NCI-H524 (cell line): ENCODE measurements around the gene CARF.
A peak's percentile ranks its signal among the peaks of the same experiment; 100 is the strongest.
"Not testable (repeated sequence)": the region's sequence is repeated elsewhere in the genome, so short reads cannot be mapped to it uniquely, and the experiment has no call there.

Source experiments
- DNase-seq, 2 experiments: peaks; one replicate each; lab custom pipeline; 2025; lab: John Stamatoyannopoulos, UW

The CARF gene

DNA sequence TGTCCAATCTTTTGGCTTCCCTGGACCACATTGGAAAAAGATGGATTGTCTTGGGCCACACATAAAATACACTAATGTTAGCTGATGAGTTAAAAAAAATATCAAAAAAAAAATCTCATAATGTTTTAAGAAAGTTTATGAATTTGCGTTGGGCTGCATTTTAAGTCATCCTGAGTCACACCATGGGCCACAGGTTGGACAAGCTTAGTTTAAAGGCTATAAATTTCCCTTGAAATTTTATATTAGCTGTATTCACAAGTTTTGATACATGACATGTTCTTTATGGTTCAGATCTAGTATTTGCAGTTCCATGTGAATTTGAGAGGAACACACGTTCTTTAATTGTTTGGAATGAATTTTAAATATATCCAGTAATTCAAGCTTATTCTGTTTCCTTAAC is 21.9 kb downstream of the CARF start:
- DNase-seq: no peak

DNA sequence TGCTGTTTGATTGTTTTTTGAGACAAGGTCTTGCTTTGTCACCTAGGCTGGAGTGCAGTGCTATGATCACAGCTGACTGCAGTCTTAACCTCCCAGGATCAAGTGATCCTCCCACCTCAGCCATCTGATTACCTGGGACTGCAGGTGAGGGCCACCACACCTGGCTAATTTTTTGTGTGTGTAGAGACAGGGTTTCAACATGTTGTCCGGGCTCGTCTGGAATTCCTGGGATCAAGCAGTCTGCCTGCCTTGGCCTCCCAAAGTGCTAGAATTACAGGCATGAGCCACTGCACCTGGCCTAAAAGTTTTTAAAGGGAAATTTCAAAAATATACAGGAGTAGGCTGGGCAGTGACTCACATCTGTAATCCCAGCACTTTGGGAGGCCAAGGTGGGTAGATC is 22.4 kb downstream of the CARF start:
- DNase-seq: no peak

DNA sequence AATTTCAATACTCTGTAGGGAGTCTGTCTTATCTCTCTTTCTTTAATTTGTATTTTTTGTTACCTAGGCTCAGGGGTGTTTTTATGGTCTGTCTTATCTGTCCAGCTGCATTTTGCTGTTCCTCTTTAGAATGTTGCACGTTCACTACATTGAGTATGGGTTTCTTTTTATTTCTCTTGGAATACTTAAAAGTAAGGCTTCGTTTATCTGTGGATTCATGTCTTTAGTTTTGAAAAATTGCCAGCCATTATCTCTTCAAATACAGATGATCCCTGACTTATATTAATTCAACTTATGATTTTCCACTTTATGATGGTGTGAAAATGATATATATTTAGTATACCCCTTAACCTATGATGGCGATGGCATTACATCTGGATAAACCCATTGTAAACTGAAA is 26.9 kb downstream of the CARF start:
- no peak for DNase-seq

DNA sequence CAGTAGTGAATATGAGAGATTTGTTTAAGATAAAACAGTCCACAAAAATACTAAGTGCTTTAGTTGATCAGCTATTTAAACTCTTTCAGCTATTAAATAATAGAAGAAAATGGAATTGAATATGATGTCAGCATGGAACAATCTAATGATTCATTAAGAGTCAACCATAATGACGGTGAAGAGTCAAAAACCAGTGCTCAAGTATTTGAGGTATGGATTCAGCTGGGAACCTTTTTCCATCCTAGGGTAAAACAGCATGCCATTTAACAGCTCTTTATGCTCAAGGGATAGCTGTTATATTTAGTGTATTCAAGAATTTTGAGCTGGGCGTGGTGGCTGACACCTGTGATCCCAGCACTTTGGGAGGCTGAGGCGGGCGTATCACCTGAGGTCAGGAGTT is 29.7 kb downstream of the CARF start:
- DNase-seq: no peak

DNA sequence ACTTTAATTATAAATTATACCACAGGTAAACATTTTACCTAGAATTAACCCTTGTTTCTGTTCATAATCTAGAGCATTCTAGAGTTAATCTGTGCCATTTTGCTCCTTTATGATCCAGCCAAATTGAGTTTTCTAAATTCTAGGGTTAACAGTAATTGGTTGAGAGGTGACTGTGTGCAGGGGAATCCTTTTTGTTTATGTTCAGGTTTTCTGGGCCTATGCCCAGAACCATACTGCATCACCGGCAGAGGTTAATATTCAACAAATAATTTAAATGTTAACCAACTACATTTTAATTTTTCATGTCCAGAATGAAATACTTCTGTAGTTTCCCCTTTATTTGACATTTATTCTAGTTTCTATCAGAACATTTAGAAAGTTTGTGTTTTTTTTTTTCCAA is 32.3 kb downstream of the CARF start:
- no peak for DNase-seq

DNA sequence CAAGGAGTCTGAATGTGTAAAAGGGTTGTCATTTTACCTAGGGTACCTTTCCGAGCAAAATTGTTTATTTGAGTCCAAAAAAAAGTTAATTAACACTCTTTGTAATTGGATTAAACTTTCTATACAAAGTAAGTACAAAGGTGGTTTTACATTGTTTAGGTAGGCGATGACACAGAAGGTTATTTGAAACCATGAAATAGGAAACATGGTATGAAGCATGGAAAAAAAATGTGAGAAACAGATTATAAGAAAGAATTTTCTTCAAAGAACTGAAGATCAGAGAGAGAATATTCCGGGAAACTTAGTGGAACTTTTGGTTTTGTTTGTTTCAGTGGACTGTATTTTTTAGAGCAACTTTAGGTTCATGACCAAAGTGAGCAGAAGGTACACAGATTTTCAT is 32.7 kb downstream of the CARF start:
- DNase-seq: no peak

DNA sequence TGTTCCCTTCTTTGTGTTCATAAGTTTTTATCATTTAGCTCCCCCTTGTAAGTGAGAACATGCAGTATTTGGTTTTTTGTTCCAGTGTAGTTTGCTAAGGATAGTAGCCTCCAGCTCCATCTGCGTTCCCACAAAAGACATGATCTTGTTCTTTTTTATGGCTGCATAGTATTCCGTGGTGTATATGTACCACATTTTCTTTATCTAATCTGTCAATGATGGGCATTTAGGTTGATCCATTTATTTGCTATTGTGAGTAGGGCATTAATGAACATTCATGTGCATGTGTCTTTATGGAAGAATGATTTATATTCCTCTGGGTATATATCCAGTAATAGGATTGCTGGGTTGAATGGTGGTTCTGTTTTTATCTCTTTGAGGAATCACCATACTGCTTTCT is 33.4 kb downstream of the CARF start:
- DNase-seq: no peak

DNA sequence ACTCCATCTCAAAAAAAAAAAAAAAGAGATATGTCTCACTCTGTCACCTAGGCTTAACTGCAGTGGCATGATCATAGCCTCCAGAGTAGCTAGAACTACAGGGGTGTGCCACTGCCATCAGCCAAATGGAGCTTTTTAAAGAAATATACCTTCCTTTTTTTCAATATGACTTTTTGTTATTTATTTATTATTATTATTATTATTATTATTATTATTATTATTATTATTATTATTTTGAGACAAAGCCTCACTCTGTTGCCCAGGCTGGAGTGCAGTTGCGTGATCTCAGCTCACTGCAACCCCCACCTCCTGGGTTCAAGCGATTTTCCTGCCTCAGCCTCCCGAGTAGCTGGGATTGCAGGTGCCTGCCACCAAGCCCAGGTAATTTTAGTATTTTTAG is 37.3 kb downstream of the CARF start:
- DNase-seq: not testable (repeated sequence)

DNA sequence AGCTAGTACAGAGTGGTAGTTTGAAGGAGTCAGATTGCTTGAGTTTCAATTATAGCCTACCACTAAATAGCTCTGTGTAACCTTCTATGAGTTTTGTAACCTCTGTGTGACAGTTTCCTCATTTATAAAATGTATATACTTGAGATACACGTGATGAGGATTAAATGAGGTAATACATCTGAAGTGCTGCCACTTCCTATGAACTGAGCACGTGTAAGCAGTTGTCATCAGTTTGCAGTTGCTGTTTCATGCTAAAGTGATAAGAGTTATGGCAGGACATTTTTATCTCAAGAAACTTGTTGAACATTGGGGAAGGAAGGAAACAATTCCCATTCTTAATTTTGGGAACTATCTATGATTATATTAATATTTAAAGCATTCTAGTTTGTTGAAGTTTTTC is 38.5 kb downstream of the CARF start:
- peak in 1 of 2 experiments; percentile 29 for DNase-seq

DNA sequence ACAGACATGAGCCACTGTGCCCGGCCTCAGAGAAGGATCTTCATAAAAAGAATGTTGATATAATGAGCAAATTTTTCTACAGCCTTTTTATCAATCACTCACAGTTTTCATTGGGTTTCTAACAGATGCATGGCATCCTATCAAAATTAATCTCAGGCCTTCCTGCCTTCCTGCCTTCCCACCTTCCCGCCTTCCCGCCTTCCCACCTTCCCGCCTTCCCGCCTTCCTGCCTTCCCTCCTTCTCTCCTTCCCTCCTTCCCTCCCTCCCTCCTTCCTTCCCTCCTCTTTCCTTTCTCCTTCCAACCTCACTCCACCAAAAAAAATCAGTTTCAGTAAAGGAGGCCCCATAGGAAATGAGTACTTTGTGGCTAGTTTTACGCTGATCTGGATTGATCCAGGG is 48.4 kb downstream of the CARF start:
- DNase-seq: no peak

DNA sequence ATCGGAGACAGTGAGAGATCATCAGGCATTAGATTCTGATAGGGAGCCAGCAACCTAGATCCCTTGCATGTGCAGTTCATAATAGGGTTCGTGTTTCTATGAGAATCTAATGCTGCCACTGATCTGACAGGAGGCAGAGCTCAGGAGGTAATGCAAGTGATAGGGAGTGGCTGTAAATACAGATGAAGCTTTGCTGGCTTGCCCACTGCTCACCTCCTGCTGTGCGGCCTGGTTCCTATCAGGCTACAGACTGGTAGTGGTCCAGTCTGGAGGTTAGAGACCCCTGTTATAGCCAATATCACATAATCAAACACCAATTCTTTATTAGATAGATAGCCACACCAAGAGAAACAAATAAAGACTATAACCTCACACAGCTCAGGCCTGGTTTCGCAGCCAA is 51.6 kb downstream of the CARF start:
- no peak for DNase-seq

DNA sequence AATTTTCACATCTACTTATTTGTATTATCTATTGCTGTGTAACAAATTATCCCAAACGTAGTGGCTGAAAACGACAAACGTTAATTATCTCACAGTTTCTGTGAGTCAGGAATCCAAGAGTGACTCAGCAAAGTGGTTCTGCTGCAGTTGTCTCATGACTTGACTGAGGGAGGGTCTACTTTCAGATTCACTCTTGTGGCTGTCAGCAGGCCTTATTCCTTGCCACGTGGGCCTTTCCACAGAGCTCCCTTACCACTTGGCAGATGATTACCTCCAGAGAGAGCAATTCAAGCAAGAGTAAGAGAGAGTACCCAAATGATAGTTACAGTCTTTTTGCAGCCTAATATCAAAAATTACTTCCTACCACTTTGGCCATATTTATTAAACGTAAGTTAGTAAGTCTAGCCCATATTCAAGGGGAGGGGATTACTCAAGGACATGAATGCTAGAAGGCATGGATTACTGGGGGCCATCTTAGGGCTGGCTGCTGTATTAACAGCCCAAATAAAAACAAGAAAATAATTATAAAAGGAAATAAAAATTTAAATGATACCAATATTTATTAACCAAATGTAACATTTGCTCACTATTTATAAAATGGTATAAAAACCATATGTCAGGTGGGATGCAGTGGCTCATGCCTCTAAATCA is 53.9 kb downstream of the CARF start:
- no peak for DNase-seq

DNA sequence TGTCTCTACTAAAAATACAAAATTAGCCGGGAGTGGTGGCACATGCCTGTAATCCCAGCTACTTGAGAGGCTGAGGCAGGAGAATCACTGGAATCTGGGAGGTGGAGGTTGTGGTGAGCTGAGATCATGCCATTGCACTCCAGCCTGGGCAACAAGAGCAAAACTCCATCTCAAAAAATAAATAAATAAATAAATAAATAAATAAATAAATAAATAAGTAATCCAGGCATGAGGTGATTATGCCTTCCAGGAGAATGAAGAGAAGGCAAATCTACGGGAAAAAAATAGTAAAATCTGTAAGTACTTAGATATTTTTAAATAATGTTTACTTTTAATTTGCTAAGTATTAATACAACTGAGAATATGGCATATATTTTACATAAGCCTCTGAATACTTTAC is 57.3 kb downstream of the CARF start:
- DNase-seq: not testable (repeated sequence)

DNA sequence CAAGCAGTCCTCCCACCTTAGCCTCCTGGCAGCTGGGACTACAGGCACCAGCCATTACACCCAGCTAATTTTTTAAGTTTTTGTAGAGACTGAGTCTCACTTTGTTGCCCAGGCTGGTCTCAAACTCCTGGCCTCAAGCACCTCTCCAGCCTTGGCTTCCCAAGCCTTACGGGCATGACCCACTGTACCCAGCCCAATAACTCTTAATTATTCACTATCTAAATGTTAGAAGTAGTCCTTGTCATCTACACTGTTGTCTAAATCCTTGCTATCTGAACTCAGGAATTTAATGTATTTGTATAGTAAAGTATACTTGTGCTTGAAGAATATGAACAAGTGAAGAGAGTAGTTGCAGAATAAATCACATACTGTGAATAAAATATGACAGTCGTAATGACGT is 64.7 kb downstream of the CARF start:
- DNase-seq: no peak

DNA sequence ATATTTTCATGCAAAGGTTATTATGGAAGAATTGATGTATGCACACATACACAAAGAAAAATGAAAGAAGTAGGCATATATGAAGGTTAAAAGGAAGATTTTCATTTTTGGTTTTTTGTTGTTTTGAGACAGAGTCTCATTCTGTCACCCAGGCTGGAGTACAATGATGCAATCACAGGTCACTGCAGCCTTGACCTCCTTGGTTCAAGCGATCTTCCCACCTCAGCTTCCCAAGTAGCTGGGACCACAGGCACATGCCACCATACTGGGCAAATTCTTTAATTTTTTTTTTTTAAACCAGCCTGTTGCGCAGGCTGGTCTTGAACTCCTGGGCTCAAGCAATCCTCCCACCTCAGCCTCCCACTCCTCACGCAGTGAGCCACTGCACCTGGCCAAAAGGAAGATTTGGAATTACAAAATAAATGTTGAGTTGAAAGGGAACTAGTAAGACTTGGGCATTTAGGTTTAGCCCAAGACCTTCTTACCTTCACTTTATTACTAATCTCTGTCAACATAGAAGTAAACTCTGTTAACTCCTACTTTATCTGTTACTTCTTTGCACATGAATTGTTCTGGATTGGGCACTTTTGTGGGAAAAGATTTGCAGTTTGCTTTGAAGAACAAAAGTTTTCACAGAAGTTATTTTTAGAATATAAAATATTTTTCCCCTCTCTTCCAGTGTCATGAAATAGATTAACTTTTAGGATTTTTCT is 70.9 kb downstream of the CARF start:
- DNase-seq: no peak

DNA sequence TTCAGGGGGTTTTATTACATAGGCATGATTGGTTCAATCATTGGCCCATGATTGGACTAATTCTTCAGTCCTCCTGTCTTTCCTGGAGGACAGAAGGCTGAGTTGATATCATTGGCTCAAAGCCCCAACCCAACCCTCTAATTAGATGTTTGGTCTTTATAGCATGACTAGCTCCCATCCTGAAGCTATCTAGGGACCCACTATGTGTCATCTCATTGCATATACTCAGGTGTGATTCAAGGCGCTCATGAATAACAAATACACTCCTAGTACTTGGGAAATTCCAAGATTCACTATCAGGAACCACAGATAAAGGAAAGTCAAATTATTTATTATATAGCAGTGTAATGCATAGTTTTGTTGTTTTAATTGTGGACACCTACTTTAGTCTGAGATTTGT is 77.7 kb downstream of the CARF start:
- DNase-seq: no peak

DNA sequence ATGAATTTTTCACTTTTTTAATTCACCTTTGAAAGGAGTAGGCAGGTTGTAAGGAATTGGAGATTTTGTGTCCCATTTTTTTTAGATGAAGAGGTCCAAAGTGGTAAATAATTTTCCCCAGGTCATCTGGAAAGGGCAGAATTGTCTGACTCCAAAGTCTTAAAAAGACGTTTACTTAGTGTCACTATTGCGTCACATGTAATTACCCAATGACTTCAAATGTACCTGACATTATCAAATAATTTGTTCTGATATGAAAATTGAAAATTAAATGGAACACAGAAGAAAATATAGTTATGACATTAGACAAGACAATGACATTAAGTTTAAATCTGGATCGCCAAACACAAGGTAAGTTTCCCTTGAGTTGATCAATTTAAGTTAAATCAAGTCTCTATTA is 78.4 kb downstream of the CARF start:
- no peak for DNase-seq

DNA sequence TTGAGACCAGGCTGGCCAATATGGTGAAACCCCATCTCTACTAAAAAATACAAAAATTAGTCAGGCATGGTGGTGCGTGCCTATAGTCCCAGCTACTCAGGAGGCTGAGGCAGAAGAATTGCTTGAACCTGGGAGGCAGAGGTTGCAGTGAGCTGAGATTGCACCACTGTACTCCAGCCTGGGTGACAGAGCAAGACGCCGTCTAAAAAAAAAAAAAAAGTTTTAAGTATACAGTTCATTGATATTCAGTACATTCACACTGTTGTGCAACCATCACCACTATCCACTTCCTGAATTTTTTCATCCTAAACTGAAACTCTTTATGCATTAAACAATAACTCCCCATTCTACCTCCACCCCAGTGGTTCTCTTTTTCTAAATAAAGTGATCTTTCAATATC is 85.0 kb downstream of the CARF start:
- not testable (repeated sequence) for DNase-seq

DNA sequence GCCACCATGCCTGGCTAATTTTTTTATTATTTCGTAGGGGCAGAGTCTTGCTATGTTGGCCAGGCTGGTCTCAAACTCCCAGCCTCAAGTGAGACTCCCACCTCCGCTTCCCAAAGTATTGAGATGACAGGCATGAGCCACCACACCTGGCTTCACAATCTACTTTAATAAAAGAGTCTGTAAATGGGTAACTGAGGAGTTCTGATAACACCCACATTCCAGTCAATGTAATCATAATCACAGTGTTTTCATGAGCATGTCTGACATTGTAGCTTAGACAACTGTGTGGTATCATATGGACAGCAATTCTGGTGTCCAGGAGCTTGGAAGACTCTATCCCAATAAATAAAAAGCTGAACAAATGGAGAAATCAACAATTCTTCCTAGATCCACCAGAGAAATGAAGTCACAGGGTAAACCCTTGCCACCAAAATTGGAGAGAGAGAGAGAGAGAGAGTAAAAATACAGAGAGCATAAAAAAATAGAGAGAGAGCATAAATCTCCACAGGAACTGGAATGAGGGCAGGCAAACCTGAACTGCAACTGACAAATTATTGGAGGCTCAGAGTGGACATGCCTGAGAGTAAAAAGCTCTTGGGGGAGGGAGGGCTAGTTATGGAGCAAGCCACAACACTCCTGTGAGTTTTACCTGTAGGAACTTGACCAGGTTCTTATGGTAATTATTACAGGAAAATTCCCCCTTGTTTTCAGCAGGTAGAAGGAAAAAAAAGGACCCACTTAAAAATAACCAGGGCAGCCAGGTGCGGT is 90.2 kb downstream of the CARF start:
- DNase-seq: no peak

DNA sequence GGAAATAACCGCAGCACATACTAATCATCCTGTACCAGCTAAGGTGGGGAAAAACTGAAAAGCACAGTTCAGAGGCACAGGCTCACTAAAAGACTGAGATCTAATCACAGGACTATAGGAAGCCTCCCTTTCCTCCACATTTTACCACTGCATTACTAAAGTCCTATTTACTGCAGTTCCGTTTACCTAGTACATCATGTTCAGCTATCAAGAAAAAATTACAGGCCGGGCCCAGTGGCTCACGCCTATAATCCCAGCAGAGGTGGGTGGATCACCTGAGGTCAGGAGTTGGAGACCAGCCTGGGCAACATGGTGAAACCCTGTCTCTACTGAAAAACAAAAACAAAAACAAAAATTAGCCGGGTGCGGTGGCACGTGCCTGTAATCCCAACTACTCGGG is 91.6 kb downstream of the CARF start:
- DNase-seq: no peak

DNA sequence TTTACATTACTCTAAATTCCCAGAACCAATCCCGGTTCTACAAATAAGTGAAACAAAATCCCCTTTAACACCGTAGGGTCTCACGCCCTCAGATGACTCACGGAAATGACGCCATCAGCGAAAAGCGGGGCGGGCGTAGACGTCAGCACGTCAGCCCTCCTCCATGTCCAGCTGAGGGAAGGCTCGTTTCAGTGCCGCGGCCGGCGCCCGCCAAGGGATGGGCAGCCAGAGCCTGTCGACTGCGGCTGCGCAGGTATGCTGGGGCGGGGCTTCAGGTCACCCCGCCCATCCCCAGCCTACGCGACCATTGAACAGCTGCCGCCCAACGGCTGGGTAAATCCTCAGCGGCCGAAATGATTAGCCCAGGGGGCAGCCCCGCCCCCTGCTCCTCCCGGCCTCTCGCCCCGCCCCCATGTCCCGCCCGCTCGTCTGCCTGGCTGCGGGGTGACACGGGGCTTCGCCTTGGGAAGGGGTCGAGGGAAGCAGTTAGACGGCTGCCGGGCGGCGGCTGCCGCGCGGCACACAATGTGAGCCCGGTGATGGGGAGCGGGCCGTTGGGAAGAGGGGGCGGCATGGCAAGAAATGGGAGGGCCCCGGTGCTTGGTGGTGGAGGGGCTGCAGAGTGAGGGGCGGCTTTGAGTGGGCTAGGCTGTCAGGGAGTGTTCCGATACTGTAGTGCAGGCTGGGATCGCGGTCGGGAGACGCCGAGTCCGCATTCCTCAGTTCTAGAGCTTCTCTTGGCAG is 102.6 kb downstream of the CARF start, which contains the start of gene NBEAL1:
Gene NBEAL1, plus strand, starts transcription at position 420 of the 744 bp plus-strand sequence. CDS start 1,510 bp downstream, outside the sequence.
- DNase-seq: peak; percentile 89 to 97

DNA sequence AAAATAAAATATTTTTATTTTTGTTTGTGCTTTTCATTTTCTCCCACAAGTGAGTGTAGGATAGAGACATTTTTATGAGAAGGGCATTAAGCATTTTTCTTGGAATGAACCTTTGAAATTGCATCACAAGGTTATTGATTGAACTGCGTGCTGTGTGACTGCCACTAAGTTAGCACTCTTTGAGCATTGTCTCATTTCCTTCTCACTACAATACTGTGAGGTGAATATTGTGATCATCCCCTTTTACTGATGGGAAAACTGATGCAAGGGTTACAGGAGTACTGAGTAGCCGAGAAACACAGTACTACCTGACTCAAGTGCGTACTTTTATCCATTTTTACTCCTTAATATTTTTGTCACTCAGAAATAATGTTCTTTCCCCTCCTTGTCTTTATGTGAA is 104.6 kb downstream of the CARF start:
- DNase-seq: no peak
